ENCODE results near the gene ROR1.

Gene ROR1

GRCh38 chr1:64171797-64172281 is 398.0 kb downstream of the ROR1 start:
- no peak for TF ChIP-seq CTCF (IDR thresholded peaks at IDR 0.05; ENCODE audit: low read depth, low read length, missing control alignments)
- DNase-seq (ENCODE audit: extremely low read depth, low read depth), result no peak
- no peak overlapping the region for H3K4me3 ChIP-seq (replicated peaks; ENCODE audit: low read depth, low read length)

- TF ChIP-seq CTCF (IDR thresholded peaks at IDR 0.05; ENCODE audit: low read depth, low read length, missing control alignments), result no peak
- H3K4me3 ChIP-seq (replicated peaks; ENCODE audit: low read depth, low read length), result no peak overlapping the region
- DNase-seq (ENCODE audit: extremely low read depth, low read depth), result no peak
These were observed 398.7 kb downstream of the ROR1 start for GRCh38 chr1:64172458-64172983.

DNA sequence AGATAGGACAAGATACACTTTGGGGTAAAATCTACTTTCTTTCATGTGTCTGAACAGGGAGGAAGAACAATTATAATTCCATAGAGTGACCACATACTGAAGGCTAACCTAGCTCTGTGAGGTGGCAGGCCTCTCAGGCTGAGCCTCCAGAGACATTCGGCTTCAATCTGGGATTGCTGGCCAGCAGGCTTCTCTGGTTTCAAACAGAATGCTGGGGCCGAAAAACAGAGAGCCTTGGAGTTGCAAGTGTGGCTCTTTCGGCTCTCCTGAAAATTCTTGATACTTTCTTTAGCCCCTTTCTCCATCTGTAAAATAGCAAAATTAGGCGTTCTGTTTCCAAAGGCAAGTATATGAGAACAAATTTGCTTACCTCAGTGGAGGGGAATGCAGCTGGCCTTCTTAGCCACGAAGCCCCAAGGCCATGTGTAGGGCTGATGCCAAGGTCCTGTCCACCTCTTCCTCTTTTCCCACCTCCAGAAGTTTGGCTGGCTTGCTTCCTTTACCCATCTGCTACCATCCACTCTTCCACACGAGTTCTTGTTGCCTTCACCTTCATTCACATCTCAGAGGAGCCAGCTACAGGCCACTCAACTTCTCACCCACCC is 399.6 kb downstream of the ROR1 start:
- no peak for DNase-seq (ENCODE audit: extremely low read depth, low read depth)
- no peak for TF ChIP-seq CTCF (IDR thresholded peaks at IDR 0.05; ENCODE audit: low read depth, low read length, missing control alignments)
- H3K4me3 ChIP-seq (replicated peaks; ENCODE audit: low read depth, low read length), result no peak overlapping the region

DNA sequence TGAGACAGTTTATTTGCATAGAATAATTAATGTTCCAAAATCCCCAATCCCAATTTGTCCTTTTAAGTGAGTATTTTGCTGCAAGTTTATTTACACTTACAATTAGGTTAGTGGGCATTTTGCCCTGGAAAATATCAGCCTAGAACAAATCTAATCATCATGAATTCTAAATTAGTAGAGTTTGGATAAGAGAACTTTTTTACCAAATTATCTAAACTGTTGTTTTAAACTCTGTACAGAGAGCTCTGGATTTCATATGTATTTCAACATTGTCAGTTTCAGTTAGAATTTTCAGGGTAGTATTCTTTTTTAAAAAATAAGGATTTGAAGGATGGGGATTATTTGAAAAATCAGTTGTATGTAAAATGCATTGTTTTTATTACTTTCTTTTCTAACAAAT is 401.8 kb downstream of the ROR1 start:
- no peak overlapping the region for H3K4me3 ChIP-seq (replicated peaks; ENCODE audit: low read depth, low read length)
- no peak for TF ChIP-seq CTCF (IDR thresholded peaks at IDR 0.05; ENCODE audit: low read depth, low read length, missing control alignments)
- DNase-seq (ENCODE audit: extremely low read depth, low read depth), result no peak

DNA sequence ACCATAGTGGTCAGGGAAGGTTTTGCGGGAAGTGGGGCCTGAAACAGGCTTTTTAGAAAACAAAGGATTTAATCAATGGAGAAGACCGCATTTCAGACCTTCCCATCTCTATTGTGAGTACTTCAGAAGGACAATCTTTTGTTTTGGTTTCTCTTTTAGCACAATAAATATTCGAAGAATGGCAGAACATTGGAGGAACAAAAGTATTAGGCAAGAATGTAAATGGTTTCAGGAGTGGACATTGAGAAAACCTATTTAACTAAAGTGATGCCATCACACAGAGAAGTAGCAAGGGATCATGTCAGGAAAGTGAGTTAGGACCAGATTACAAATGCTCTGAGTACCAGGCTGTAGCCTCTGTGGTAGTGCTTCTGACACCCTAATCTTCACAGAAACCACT is 402.8 kb downstream of the ROR1 start:
- TF ChIP-seq CTCF (IDR thresholded peaks at IDR 0.05; ENCODE audit: low read depth, low read length, missing control alignments), result no peak
- no peak overlapping the region for H3K4me3 ChIP-seq (replicated peaks; ENCODE audit: low read depth, low read length)
- DNase-seq (ENCODE audit: extremely low read depth, low read depth), result no peak

GRCh38 chr1:64179588-64179987 is 405.8 kb downstream of the ROR1 start:
- H3K4me3 ChIP-seq (replicated peaks; ENCODE audit: low read depth, low read length), result no peak overlapping the region
- TF ChIP-seq CTCF (IDR thresholded peaks at IDR 0.05; ENCODE audit: low read depth, low read length, missing control alignments), result no peak
- DNase-seq (ENCODE audit: extremely low read depth, low read depth), result no peak

DNA sequence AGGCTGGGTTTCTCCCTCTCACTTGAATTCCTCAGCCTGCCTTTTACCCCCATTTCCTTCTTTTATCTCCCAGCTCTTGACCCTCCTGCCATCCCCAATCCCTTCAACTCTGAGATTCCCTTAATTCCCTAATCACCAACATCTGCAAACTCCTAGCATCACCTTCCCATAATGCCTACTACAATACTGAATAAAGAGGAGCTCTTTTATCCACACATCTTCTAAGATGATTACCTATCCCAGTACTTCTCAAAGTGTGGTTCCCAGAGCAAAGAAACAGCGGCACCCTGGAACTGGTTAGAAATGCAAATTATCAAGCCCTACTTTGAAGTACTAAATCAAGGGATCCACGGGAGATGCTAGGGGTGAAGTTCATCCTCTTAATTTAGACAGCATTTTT is 408.4 kb downstream of the ROR1 start:
- no peak for DNase-seq (ENCODE audit: extremely low read depth, low read depth)
- TF ChIP-seq CTCF (IDR thresholded peaks at IDR 0.05; ENCODE audit: low read depth, low read length, missing control alignments), result no peak

More for the DNA sequence above, 408.4 kb downstream of the ROR1 start:
- no peak overlapping the region for H3K4me3 ChIP-seq (replicated peaks; ENCODE audit: low read depth, low read length)
